ENCODE measurements around the gene SOX10. TPM values are rescaled to one million over a fixed set of nuclear protein-coding genes. Genes with fewer than 3 reads are reported as not detected.

The SOX10 gene
- total and polyA plus RNA-seq, 2 donors (not counting 1 experiment from before 2014, with no cell fraction given) = not detected

GRCh38 chr22:38026130-38027111 lies 42.1 kb upstream of the SOX10 start:
- no peak overlapping the region for H3K4me3 ChIP-seq (ENCODE audit: control extremely low read depth in 1 of 5, extremely low read depth in 1 of 5, insufficient read depth in 1 of 5, low read depth in 2 of 5, low read length in 4 of 5)
- DNase-seq (no peak), ATAC-seq (ENCODE audit: low read depth) (no peak)
- H3K27me3 ChIP-seq (replicated peaks in 1 of 4; ENCODE audit: control extremely low read depth in 1 of 4, control insufficient read depth in 3 of 4, insufficient read depth in 4 of 4, low read length in 3 of 4) = no peaks in the 10 kb centered on the region
- no peaks in the 10 kb centered on the region for H3K36me3 ChIP-seq (replicated peaks in 1 of 2; ENCODE audit: control extremely low read depth in 1 of 2, control insufficient read depth in 1 of 2, extremely low read depth in 1 of 2, insufficient read depth in 2 of 2, low read length in 1 of 2)
- H4K20me1 ChIP-seq (ENCODE audit: control insufficient read depth, insufficient read depth, low read length, poor library complexity, severe bottlenecking) = no peaks in the 10 kb centered on the region
- no peaks in the 10 kb centered on the region for H3K79me2 ChIP-seq (ENCODE audit: control insufficient read depth, insufficient read depth, low read length)
- WGBS (ENCODE audit: insufficient coverage) = 88% methylated on average over 10 of the region's 22 CpGs
- H3K4me3 Mint-ChIP-seq = no peak overlapping the region
- H3K4me1 Mint-ChIP-seq = no peaks in the 10 kb centered on the region
- ChIA-PET CTCF (no interaction called here), POLR2A (no interaction called here)
- H3K9me3 Mint-ChIP-seq (ENCODE audit: insufficient read depth) = no peaks in the 10 kb centered on the region
- intact Hi-C loops (cut with micrococcal nuclease) = no loop called here
- no peak overlapping the region for H3K27ac Mint-ChIP-seq
- no peaks in the 10 kb centered on the region for H3K4me1 ChIP-seq (ENCODE audit: control insufficient read depth in 2 of 2, insufficient read depth in 2 of 2, low read length in 2 of 2)
- TF ChIP-seq CTCF (IDR thresholded peaks at IDR 0.05) = no peak
- TF ChIP-seq EZH2 (IDR thresholded peaks at IDR 0.05; ENCODE audit: borderline replicate concordance, insufficient read depth, low read depth, low read length, poor library complexity, severe bottlenecking) = no peak
- H3K27ac ChIP-seq (ENCODE audit: low read length in 2 of 2) = no peak overlapping the region
- no peak overlapping the region for H3K4me2 ChIP-seq (replicated peaks; ENCODE audit: low read depth, low read length, poor library complexity, severe bottlenecking)
- peaks cover 8% of the 10 kb centered on the region for H3K27me3 Mint-ChIP-seq
- no peak overlapping the region for H3K9ac ChIP-seq (ENCODE audit: low read length)
- H2AFZ ChIP-seq (ENCODE audit: insufficient read depth, low read depth, low read length, poor library complexity, severe bottlenecking) = no peak overlapping the region
- H3K9me3 ChIP-seq (ENCODE audit: control extremely low read depth in 1 of 3, control insufficient read depth in 2 of 3, insufficient read depth in 1 of 3, low read length in 2 of 3) = no peaks in the 10 kb centered on the region

- H3K4me1 ChIP-seq (ENCODE audit: control insufficient read depth in 2 of 2, insufficient read depth in 2 of 2, low read length in 2 of 2) = no peaks in the 10 kb centered on the region
- H3K4me2 ChIP-seq (replicated peaks; ENCODE audit: low read depth, low read length, poor library complexity, severe bottlenecking) = no peak overlapping the region
- no peak overlapping the region for H2AFZ ChIP-seq (ENCODE audit: insufficient read depth, low read depth, low read length, poor library complexity, severe bottlenecking)
- ATAC-seq (ENCODE audit: low read depth) (no peak), DNase-seq (no peak)
- no peak overlapping the region for H3K9ac ChIP-seq (ENCODE audit: low read length)
- no peak overlapping the region for H3K4me3 ChIP-seq (ENCODE audit: control extremely low read depth in 1 of 5, extremely low read depth in 1 of 5, insufficient read depth in 1 of 5, low read depth in 2 of 5, low read length in 4 of 5)
- Mint-ChIP-seq H3K27ac (no peak overlapping the region), H3K4me1 (no peaks in the 10 kb centered on the region), H3K4me3 (no peak overlapping the region), H3K9me3 (ENCODE audit: insufficient read depth) (no peaks in the 10 kb centered on the region), H3K27me3 (peaks cover 8% of the 10 kb centered on the region)
- H3K79me2 ChIP-seq (ENCODE audit: control insufficient read depth, insufficient read depth, low read length) = no peaks in the 10 kb centered on the region
- H3K27ac ChIP-seq (ENCODE audit: low read length in 2 of 2) = no peak overlapping the region
- no peak for TF ChIP-seq CTCF (IDR thresholded peaks at IDR 0.05)
- H3K27me3 ChIP-seq (replicated peaks in 1 of 4; ENCODE audit: control extremely low read depth in 1 of 4, control insufficient read depth in 3 of 4, insufficient read depth in 4 of 4, low read length in 3 of 4) = no peaks in the 10 kb centered on the region
- no peaks in the 10 kb centered on the region for H3K9me3 ChIP-seq (ENCODE audit: control extremely low read depth in 1 of 3, control insufficient read depth in 2 of 3, insufficient read depth in 1 of 3, low read length in 2 of 3)
- WGBS (ENCODE audit: insufficient coverage) = 94% methylated on average over 8 of the region's 8 CpGs
- H3K36me3 ChIP-seq (replicated peaks in 1 of 2; ENCODE audit: control extremely low read depth in 1 of 2, control insufficient read depth in 1 of 2, extremely low read depth in 1 of 2, insufficient read depth in 2 of 2, low read length in 1 of 2) = no peaks in the 10 kb centered on the region
- intact Hi-C loops (cut with micrococcal nuclease) = no loop called here
- ChIA-PET CTCF (no interaction called here), POLR2A (no interaction called here)
- H4K20me1 ChIP-seq (ENCODE audit: control insufficient read depth, insufficient read depth, low read length, poor library complexity, severe bottlenecking) = no peaks in the 10 kb centered on the region
Measured at GRCh38 chr22:38025514-38025913, 41.2 kb upstream of the SOX10 start.
